Endodermal cell (in vitro differentiated cells): ENCODE results near the gene CR2. TPM values are rescaled to one million over a fixed set of nuclear protein-coding genes. Genes with fewer than 3 reads are reported as not detected.
"Not testable (repeated sequence)": the region's sequence is repeated elsewhere in the genome, so short reads cannot be mapped to it uniquely, and the experiment has no call there.

Source experiments
- DNase-seq: peaks from one replicate; pipeline ENCODE4 v3.0.0-alpha.2; 2017
- H3K27ac ChIP-seq: 2 replicates; pipeline ENCODE4 v1.5.1; 2013; ENCODE audit warnings: mild to moderate bottlenecking, low read depth, low read length, moderate library complexity
- H3K27me3 ChIP-seq: 2 replicates; pipeline ENCODE4 v1.6.1; 2013; ENCODE audit warnings: mild to moderate bottlenecking, low read length, moderate library complexity; ENCODE audit not compliant: insufficient read depth, control insufficient read depth, poor library complexity, severe bottlenecking
- H3K36me3 ChIP-seq: 2 replicates; pipeline ENCODE4 v1.7.0; 2013; ENCODE audit warnings: mild to moderate bottlenecking, low read length, moderate library complexity; ENCODE audit not compliant: control insufficient read depth, insufficient read depth
- H3K4me1 ChIP-seq: one replicate; pipeline ENCODE4 v1.7.0; 2013; ENCODE audit warnings: low read length; ENCODE audit not compliant: control insufficient read depth, insufficient read depth
- H3K4me3 ChIP-seq: 2 replicates; pipeline ENCODE4 v1.5.1; 2013; ENCODE audit warnings: mild to moderate bottlenecking, low read length, moderate library complexity
- H3K9ac ChIP-seq: 2 replicates; pipeline ENCODE4 v1.6.1; 2013; ENCODE audit warnings: mild to moderate bottlenecking, low read length, moderate library complexity; ENCODE audit not compliant: poor library complexity, severe bottlenecking; ENCODE audit errors: extremely low read depth
- H3K9me3 ChIP-seq: 2 replicates; pipeline ENCODE4 v1.6.1; 2013; ENCODE audit warnings: mild to moderate bottlenecking, low read length, moderate library complexity; ENCODE audit not compliant: control insufficient read depth
- H3K27ac Mint-ChIP-seq: 2 replicates; pipeline ENCODE4 v1.8.0; 2020; ENCODE audit warnings: mixed read lengths
- H3K27me3 Mint-ChIP-seq: 2 replicates; pipeline ENCODE4 v1.8.0; 2021; ENCODE audit warnings: mild to moderate bottlenecking, mixed read lengths; ENCODE audit not compliant: insufficient read depth
- H3K36me3 Mint-ChIP-seq: 2 replicates; pipeline ENCODE4 v1.8.0; 2020; ENCODE audit warnings: low read depth, mixed read lengths
- H3K4me1 Mint-ChIP-seq: 2 replicates; pipeline ENCODE4 v1.8.0; 2020; ENCODE audit warnings: mixed read lengths
- H3K4me3 Mint-ChIP-seq: 2 replicates; pipeline ENCODE4 v1.8.0; 2020; ENCODE audit warnings: mild to moderate bottlenecking, moderate library complexity, mixed read lengths
- H3K9me3 Mint-ChIP-seq: 2 replicates; pipeline ENCODE4 v1.8.0; 2020; ENCODE audit warnings: mild to moderate bottlenecking, mixed read lengths
- CTCF ChIP-seq: fragments of 200-600 bp; sonication (generic); conservative IDR thresholded peaks from 2 replicates; pipeline ENCODE4 v1.5.0; 2021; ENCODE audit warnings: antibody characterized with exemption, mild to moderate bottlenecking
- WGBS, 2 experiments: methylation state at CpG; one replicate each; pipeline versions ENCODE4 v1.1.5 to v1.1.7; 2013; ENCODE audit warnings: missing lambda C conversion rate in 2 of 2, mixed read lengths in 1 of 2; ENCODE audit not compliant: insufficient coverage in 1 of 2, insufficient read length in 1 of 2; 5-methylcytosine and 5-hydroxymethylcytosine counted together
- total RNA-seq, 2 donors: library from RNA; stranded (reverse); fragmentation: NEBNext Ultra II Directional in 1 of 2; extraction: Animal tissue kit (Norgen Biotek cat#: 25700) in 1 of 2; gene quantifications; 2 replicates in 1 of 2; 3 replicates in 1 of 2; pipeline ENCODE4 v1.2.1, GENCODE V29; 2021

Gene CR2
- total RNA-seq, 2 donors from 2014 or later = 0.48 to 2.1 TPM

- 94 to 100% methylated on average over 1 of the region's 1 CpG for WGBS, 2 experiments
- Mint-ChIP-seq H3K27me3 (peaks cover 6% of the 10 kb centered on the region), H3K9me3 (peaks cover 18% of the 10 kb centered on the region), H3K27ac (no peak overlapping the region), H3K36me3 (no peaks in the 10 kb centered on the region), H3K4me3 (no peak overlapping the region), H3K4me1 (no peaks in the 10 kb centered on the region)
- no peak for DNase-seq
- H3K27me3 ChIP-seq = no peaks in the 10 kb centered on the region
- H3K4me1 ChIP-seq = no peaks in the 10 kb centered on the region
- H3K27ac ChIP-seq = no peak overlapping the region
- H3K36me3 ChIP-seq = no peaks in the 10 kb centered on the region
- TF ChIP-seq CTCF = no peak
- no peak overlapping the region for H3K9ac ChIP-seq
- H3K9me3 ChIP-seq = peaks cover 18% of the 10 kb centered on the region
- H3K4me3 ChIP-seq = no peak overlapping the region
Observed at GRCh38 chr1:207430602-207431001, 23.5 kb upstream of the CR2 start.

DNA sequence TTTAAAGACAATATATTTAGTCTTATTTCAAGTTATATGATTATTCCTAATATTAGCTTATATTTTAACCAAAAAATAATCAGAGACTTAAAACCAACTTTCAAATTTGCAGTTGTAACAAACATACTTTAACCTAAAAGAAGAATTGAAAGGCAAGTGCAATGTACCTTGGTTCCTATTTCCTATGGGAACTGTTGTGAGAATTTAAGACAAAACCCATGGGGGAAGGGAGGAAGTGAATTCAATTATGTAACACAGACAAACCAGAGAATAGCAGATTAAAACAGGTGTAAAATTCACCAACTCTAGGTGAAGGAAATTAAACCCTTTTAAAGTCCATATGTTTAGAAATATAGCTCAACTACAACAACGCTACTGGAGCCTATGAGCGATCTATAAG, 22.6 kb upstream of the CR2 start:
- Mint-ChIP-seq H3K27me3 (peaks cover 9% of the 10 kb centered on the region), H3K27ac (no peak overlapping the region), H3K4me1 (no peaks in the 10 kb centered on the region), H3K9me3 (peaks cover 18% of the 10 kb centered on the region), H3K36me3 (no peaks in the 10 kb centered on the region), H3K4me3 (no peak overlapping the region)
- Histone ChIP-seq H3K9ac (no peak overlapping the region), H3K4me1 (no peaks in the 10 kb centered on the region), H3K4me3 (no peak overlapping the region), H3K9me3 (peaks cover 18% of the 10 kb centered on the region), H3K27me3 (peaks cover 4% of the 10 kb centered on the region), H3K36me3 (no peaks in the 10 kb centered on the region), H3K27ac (no peak overlapping the region)
- DNase-seq = no peak
- TF ChIP-seq CTCF = no peak
- WGBS, 2 experiments = 86 to 100% methylated on average over 2 of the region's 2 CpGs

- Mint-ChIP-seq H3K4me3 (no peak overlapping the region), H3K4me1 (no peaks in the 10 kb centered on the region), H3K36me3 (no peaks in the 10 kb centered on the region), H3K27me3 (peaks cover 9% of the 10 kb centered on the region), H3K9me3 (peaks cover 2% of the 10 kb centered on the region), H3K27ac (no peak overlapping the region)
- Histone ChIP-seq H3K36me3 (no peaks in the 10 kb centered on the region), H3K4me3 (no peak overlapping the region), H3K27me3 (peaks cover 4% of the 10 kb centered on the region), H3K27ac (no peak overlapping the region), H3K4me1 (no peaks in the 10 kb centered on the region), H3K9me3 (no peaks in the 10 kb centered on the region), H3K9ac (no peak overlapping the region)
- DNase-seq = no peak
- WGBS, 2 experiments = 88 to 92% methylated on average over 2 to 3 of the region's 3 CpGs
- TF ChIP-seq CTCF = no peak
Observed at GRCh38 chr1:207433435-207433834, 20.7 kb upstream of the CR2 start.

- not testable (repeated sequence) for H3K4me3 ChIP-seq, H3K4me1 ChIP-seq, H3K27ac ChIP-seq, H3K4me3 Mint-ChIP-seq, H3K27ac Mint-ChIP-seq, DNase-seq, H3K36me3 Mint-ChIP-seq, H3K4me1 Mint-ChIP-seq, H3K9me3 ChIP-seq, H3K36me3 ChIP-seq, H3K27me3 ChIP-seq, H3K27me3 Mint-ChIP-seq, H3K9ac ChIP-seq, H3K9me3 Mint-ChIP-seq
- 90 to 97% methylated on average over 3 of the region's 3 CpGs for WGBS, 2 experiments
Observed at GRCh38 chr1:207436746-207437145, 17.4 kb upstream of the CR2 start.
